ENCODE measurements around the gene CDC42EP3.

Gene CDC42EP3

GRCh38 chr2:37623971-37624900 lies 47.2 kb downstream of the CDC42EP3 start:
- Histone ChIP-seq H3K4me3 (ENCODE audit: low read depth, low read length) (no peak overlapping the region), H3K27me3 (no peaks in the 10 kb centered on the region), H3K4me1 (peaks cover 9% of the 10 kb centered on the region; the same call in 1 of the 2 replicates), H3K9me3 (no peaks in the 10 kb centered on the region), H3K36me3 (no peaks in the 10 kb centered on the region)
- TF ChIP-seq CTCF (IDR thresholded peaks at IDR 0.05; ENCODE audit: low read depth, low read length), result no peak
- no peak for DNase-seq

- no peak overlapping the region for H3K4me3 ChIP-seq (ENCODE audit: low read depth, low read length)
- no peak for TF ChIP-seq CTCF (IDR thresholded peaks at IDR 0.05; ENCODE audit: low read depth, low read length)
- peaks cover 9% of the 10 kb centered on the region; the same call in 1 of the 2 replicates for H3K4me1 ChIP-seq
- no peaks in the 10 kb centered on the region for H3K27me3 ChIP-seq
- DNase-seq, result no peak
- H3K9me3 ChIP-seq, result no peaks in the 10 kb centered on the region
- H3K36me3 ChIP-seq, result no peaks in the 10 kb centered on the region
Observed at GRCh38 chr2:37623406-37623805, 48.0 kb downstream of the CDC42EP3 start.

GRCh38 chr2:37622450-37623100 lies 48.9 kb downstream of the CDC42EP3 start:
- DNase-seq, result no peak
- TF ChIP-seq CTCF (IDR thresholded peaks at IDR 0.05; ENCODE audit: low read depth, low read length), result no peak
- no peak overlapping the region for H3K4me3 ChIP-seq (ENCODE audit: low read depth, low read length)
- no peaks in the 10 kb centered on the region for H3K27me3 ChIP-seq
- H3K9me3 ChIP-seq, result no peaks in the 10 kb centered on the region
- H3K36me3 ChIP-seq, result no peaks in the 10 kb centered on the region
- peaks cover 7% of the 10 kb centered on the region; the same call in 1 of the 2 replicates for H3K4me1 ChIP-seq

- H3K9me3 ChIP-seq, result no peaks in the 10 kb centered on the region
- peaks cover 7% of the 10 kb centered on the region; the same call in 1 of the 2 replicates for H3K4me1 ChIP-seq
- no peak overlapping the region for H3K4me3 ChIP-seq (ENCODE audit: low read depth, low read length)
- no peaks in the 10 kb centered on the region for H3K36me3 ChIP-seq
- no peak for TF ChIP-seq CTCF (IDR thresholded peaks at IDR 0.05; ENCODE audit: low read depth, low read length)
- no peaks in the 10 kb centered on the region for H3K27me3 ChIP-seq
- DNase-seq, result no peak
Observed at GRCh38 chr2:37621199-37621598, 50.2 kb downstream of the CDC42EP3 start.

- TF ChIP-seq CTCF (IDR thresholded peaks at IDR 0.05; ENCODE audit: low read depth, low read length), result no peak
- no peak for DNase-seq
- H3K4me1 ChIP-seq, result no peaks in the 10 kb centered on the region; the same call in 1 of the 2 replicates
- H3K9me3 ChIP-seq, result no peaks in the 10 kb centered on the region
- H3K4me3 ChIP-seq (ENCODE audit: low read depth, low read length), result no peak overlapping the region
- H3K36me3 ChIP-seq, result no peaks in the 10 kb centered on the region
- no peaks in the 10 kb centered on the region for H3K27me3 ChIP-seq
Observed at GRCh38 chr2:37619959-37620300, 51.5 kb downstream of the CDC42EP3 start.

Data from BE2C (cell line).